H9 (cell line): Measurements from ENCODE around the gene DSP. TPM values are rescaled to one million over a fixed set of nuclear protein-coding genes. Genes with fewer than 3 reads are reported as not detected.

Experiments
- DNase-seq: peaks from one replicate; pipeline ENCODE4 v3.0.0-alpha.2; 2017
- H2AFZ ChIP-seq: one replicate; pipeline ENCODE4 v1.6.1; 2013; ENCODE audit warnings: mild to moderate bottlenecking, low read length, control low read depth, moderate library complexity
- H2AK5ac ChIP-seq: 2 replicates; pipeline ENCODE4 v1.6.1; 2013; ENCODE audit warnings: low read length, control low read depth, mixed read lengths; ENCODE audit not compliant: insufficient read length
- H2BK120ac ChIP-seq: one replicate; pipeline ENCODE4 v1.6.1; 2013; ENCODE audit warnings: low read depth, mild to moderate bottlenecking, low read length, control low read depth, inconsistent platforms; ENCODE audit not compliant: poor library complexity, severe bottlenecking
- H2BK12ac ChIP-seq: 2 replicates; pipeline ENCODE4 v1.6.1; 2013; ENCODE audit warnings: low read length, control low read depth, mixed read lengths, low read depth; ENCODE audit not compliant: insufficient read length
- H2BK15ac ChIP-seq: 2 replicates; pipeline ENCODE4 v1.6.1; 2013; ENCODE audit warnings: low read depth, low read length, control low read depth
- H2BK20ac ChIP-seq: one replicate; pipeline ENCODE4 v1.6.1; 2013; ENCODE audit warnings: low read depth, mild to moderate bottlenecking, low read length, control low read depth, inconsistent platforms; ENCODE audit not compliant: poor library complexity, severe bottlenecking
- H2BK5ac ChIP-seq: 2 replicates; pipeline ENCODE4 v1.6.1; 2013; ENCODE audit warnings: low read length, control low read depth, mixed read lengths; ENCODE audit not compliant: insufficient read length
- H3K14ac ChIP-seq: 2 replicates; pipeline ENCODE4 v1.6.1; 2013; ENCODE audit warnings: low read length, control low read depth; ENCODE audit not compliant: insufficient read depth
- H3K18ac ChIP-seq: 2 replicates; pipeline ENCODE4 v1.6.1; 2013; ENCODE audit warnings: low read depth, mild to moderate bottlenecking, mixed read lengths, low read length, control low read depth; ENCODE audit not compliant: insufficient read length
- H3K23ac ChIP-seq: 2 replicates; pipeline ENCODE4 v1.6.1; 2013; ENCODE audit warnings: low read length, control low read depth, mixed read lengths, low read depth; ENCODE audit not compliant: insufficient read length
- H3K23me2 ChIP-seq: 2 replicates; pipeline ENCODE4 v1.6.1; 2013; ENCODE audit warnings: low read depth, mild to moderate bottlenecking, mixed read lengths, low read length, control low read depth; ENCODE audit not compliant: insufficient read length, poor library complexity, severe bottlenecking
- H3K27ac ChIP-seq: 2 replicates; pipeline ENCODE4 v1.5.1; 2013; ENCODE audit warnings: low read length, control low read depth, mixed read lengths, low read depth; ENCODE audit not compliant: insufficient read length
- H3K27me3 ChIP-seq: 2 replicates; pipeline ENCODE4 v1.6.1; 2013; ENCODE audit warnings: low read length, control low read depth, inconsistent platforms; ENCODE audit not compliant: insufficient read depth
- H3K4ac ChIP-seq: 2 replicates; pipeline ENCODE4 v1.6.1; 2013; ENCODE audit warnings: low read depth, mild to moderate bottlenecking, control low read depth, inconsistent platforms, low read length, moderate library complexity
- H3K4me1 ChIP-seq: 2 replicates; pipeline ENCODE4 v1.6.1; 2013; ENCODE audit warnings: low read length, control low read depth, inconsistent platforms; ENCODE audit not compliant: insufficient read depth
- H3K4me2 ChIP-seq: 2 replicates; pipeline ENCODE4 v1.6.1; 2013; ENCODE audit warnings: low read length, control low read depth, mixed read lengths; ENCODE audit not compliant: insufficient read length, insufficient read depth
- H3K56ac ChIP-seq: 2 replicates; pipeline ENCODE4 v1.6.1; 2013; ENCODE audit warnings: low read depth, mild to moderate bottlenecking, mixed read lengths, low read length, control low read depth; ENCODE audit not compliant: insufficient read length
- H3K79me1 ChIP-seq: 2 replicates; pipeline ENCODE4 v1.6.1; 2013; ENCODE audit warnings: low read depth, mild to moderate bottlenecking, moderate library complexity, low read length, control low read depth, inconsistent platforms; ENCODE audit not compliant: insufficient read depth, poor library complexity, severe bottlenecking
- H3K79me2 ChIP-seq: 2 replicates; pipeline ENCODE4 v1.6.1; 2013; ENCODE audit warnings: low read length, control low read depth, inconsistent platforms; ENCODE audit not compliant: insufficient read depth
- H3K9ac ChIP-seq: 2 replicates; pipeline ENCODE4 v1.6.1; 2013; ENCODE audit warnings: low read length, control low read depth, mixed read lengths; ENCODE audit not compliant: insufficient read length; ENCODE audit errors: extremely low read depth
- H3K9me3 ChIP-seq: one replicate; pipeline ENCODE4 v1.6.1; 2013; ENCODE audit warnings: low read depth, low read length, inconsistent platforms; ENCODE audit not compliant: control insufficient read depth
- H3T11ph ChIP-seq: one replicate; pipeline ENCODE4 v1.6.1; 2013; ENCODE audit warnings: mild to moderate bottlenecking, low read length, control low read depth, inconsistent platforms
- H4K20me1 ChIP-seq: one replicate; pipeline ENCODE4 v1.6.1; 2013; ENCODE audit not compliant: control insufficient read depth, insufficient read length, insufficient read depth
- H4K5ac ChIP-seq: 2 replicates; pipeline ENCODE4 v1.6.1; 2013; ENCODE audit warnings: low read depth, mild to moderate bottlenecking, mixed read lengths, low read length, control low read depth; ENCODE audit not compliant: insufficient read length
- H4K8ac ChIP-seq: replicated peaks from 2 replicates; pipeline ENCODE4 v1.6.1; 2013; ENCODE audit warnings: low read length, control low read depth, mixed read lengths, low read depth; ENCODE audit not compliant: insufficient read length
- H4K91ac ChIP-seq: 2 replicates; pipeline ENCODE4 v1.6.1; 2013; ENCODE audit warnings: low read depth, mild to moderate bottlenecking, moderate library complexity, mixed read lengths, low read length, control low read depth; ENCODE audit not compliant: insufficient read length
- H3K27ac Mint-ChIP-seq, 3 experiments: 2 replicates in 2 of 3; 3 replicates in 1 of 3; pipeline ENCODE4 v1.8.0; 2020 to 2021; ENCODE audit warnings: mixed read lengths in 3 of 3, mild to moderate bottlenecking in 1 of 3, moderate library complexity in 1 of 3
- H3K27me3 Mint-ChIP-seq: 2 replicates; pipeline ENCODE4 v1.8.0; 2021; ENCODE audit warnings: low read depth, mild to moderate bottlenecking, moderate library complexity, mixed read lengths
- H3K36me3 Mint-ChIP-seq, 3 experiments: 2 replicates in 2 of 3; 3 replicates in 1 of 3; pipeline ENCODE4 v1.8.0; 2020 to 2021; ENCODE audit warnings: low read depth in 3 of 3, mixed read lengths in 3 of 3; ENCODE audit not compliant: insufficient read depth in 1 of 3
- H3K4me1 Mint-ChIP-seq, 2 experiments: 2 replicates each; pipeline ENCODE4 v1.8.0; 2020; ENCODE audit warnings: mixed read lengths in 2 of 2
- H3K4me3 Mint-ChIP-seq, 2 experiments: 2 replicates in 1 of 2; 3 replicates in 1 of 2; pipeline ENCODE4 v1.8.0; 2020 to 2021; ENCODE audit warnings: mild to moderate bottlenecking in 2 of 2, mixed read lengths in 2 of 2, moderate library complexity in 1 of 2
- H3K9me3 Mint-ChIP-seq, 2 experiments: 2 replicates in 1 of 2; 3 replicates in 1 of 2; pipeline ENCODE4 v1.8.0; 2020; ENCODE audit warnings: mild to moderate bottlenecking in 2 of 2, mixed read lengths in 2 of 2, moderate library complexity in 1 of 2
- CTCF ChIP-seq: fragments of 200-600 bp; sonication (generic); conservative IDR thresholded peaks from 3 replicates; pipeline ENCODE4 v1.8.0; 2021; ENCODE audit warnings: antibody characterized with exemption, mild to moderate bottlenecking
- WGBS: extraction: QIAGEN DNeasy Blood & Tissue Kit; methylation state at CpG from one replicate; pipeline ENCODE4 v1.1.7; 2013; ENCODE audit warnings: missing lambda C conversion rate, low lambda C conversion rate, mixed read lengths; ENCODE audit not compliant: insufficient read length; ENCODE audit errors: extremely low coverage; 5-methylcytosine and 5-hydroxymethylcytosine counted together
- total RNA-seq: library from RNA; stranded (reverse); gene quantifications from 2 replicates; pipeline ENCODE4 v1.2.1, GENCODE V29; 2021

Gene DSP
- total RNA-seq, 1 experiment from 2014 or later: 48.9 TPM

- H4K20me1 ChIP-seq: no peaks in the 10 kb centered on the region
- TF ChIP-seq CTCF: no peak
- no peak overlapping the region for H3K23ac ChIP-seq
- Mint-ChIP-seq H3K27ac (no peak overlapping the region), H3K9me3 (no peaks in the 10 kb centered on the region), H3K4me3 (no peak overlapping the region; a peak in 1 of 5 replicates), H3K4me1 (peaks cover 21 to 24% of the 10 kb centered on the region in 2 experiments), H3K36me3 (peaks cover 10 to 28% (median 24%) of the 10 kb centered on the region in 3 experiments; a peak in 6 of 7 replicates), H3K27me3 (no peaks in the 10 kb centered on the region)
- peaks cover 15% of the 10 kb centered on the region; the same call in 1 of the 2 replicates for H3K79me2 ChIP-seq
- no peak overlapping the region for H3K9ac ChIP-seq
- H3K4me1 ChIP-seq: no peaks in the 10 kb centered on the region; the same call in 1 of the 2 replicates
- no peak overlapping the region for H4K91ac ChIP-seq
- no peak overlapping the region for H2BK120ac ChIP-seq
- H4K8ac ChIP-seq: no peak overlapping the region
- H2BK12ac ChIP-seq: no peak overlapping the region
- no peak overlapping the region for H3K4ac ChIP-seq
- H2BK5ac ChIP-seq: no peak overlapping the region
- no peak overlapping the region for H2BK20ac ChIP-seq
- H3T11ph ChIP-seq: no peak overlapping the region
- H3K79me1 ChIP-seq: no peaks in the 10 kb centered on the region
- no peak overlapping the region for H3K4me2 ChIP-seq
- no peak overlapping the region for H2AK5ac ChIP-seq
- H3K14ac ChIP-seq: no peak overlapping the region
- DNase-seq: no peak
- H3K27me3 ChIP-seq: no peaks in the 10 kb centered on the region
- peaks cover 4% of the 10 kb centered on the region for H3K23me2 ChIP-seq
- no peak overlapping the region for H2BK15ac ChIP-seq
- H3K27ac ChIP-seq: no peak overlapping the region
- H3K9me3 ChIP-seq: no peaks in the 10 kb centered on the region
- WGBS: no CpG with 5 or more reads among the region's 3 CpGs
- H3K56ac ChIP-seq: no peak overlapping the region
- H3K18ac ChIP-seq: no peak overlapping the region
- H4K5ac ChIP-seq: no peak overlapping the region
- no peak overlapping the region for H2AFZ ChIP-seq
These were observed 46.2 kb downstream of the DSP start for GRCh38 chr6:7587631-7588100.
